Esophagus muscularis mucosa (tissue), 4 donors: ENCODE results near the gene YWHAE. TPM values are rescaled to one million over a fixed set of nuclear protein-coding genes. Genes with fewer than 3 reads are reported as not detected.

Experiments
- DNase-seq: peaks from one replicate; pipeline ENCODE4 v3.0.0-alpha.2; 2017; ENCODE audit errors: extremely low spot score
- H3K27ac ChIP-seq, 4 donors: fragments of 200-600 bp; sonication (generic); replicated peaks in 1 of 4; 1 replicate in 3 of 4; 2 replicates in 1 of 4; pipeline ENCODE4 v1.5.1; 2016 to 2019; ENCODE audit warnings: mild to moderate bottlenecking in 1 of 4
- H3K27me3 ChIP-seq, 4 donors: fragments of 200-600 bp; sonication (generic); one replicate each; pipeline versions ENCODE4 v1.5.1 to v1.6.0; 2016 to 2019
- H3K36me3 ChIP-seq, 4 donors: fragments of 200-600 bp; sonication (generic); one replicate each; pipeline ENCODE4 v1.5.1; 2016 to 2019
- H3K4me1 ChIP-seq, 4 donors: fragments of 200-600 bp; sonication (generic); one replicate each; pipeline ENCODE4 v1.5.1; 2016 to 2019
- H3K4me3 ChIP-seq, 4 donors: fragments of 200-600 bp; sonication (generic); 1 replicate in 2 of 4; 2 replicates in 2 of 4; pipeline ENCODE4 v1.5.1; 2016 to 2019; ENCODE audit warnings: mild to moderate bottlenecking in 4 of 4, moderate library complexity in 1 of 4
- H3K9me3 ChIP-seq, 4 donors: fragments of 200-600 bp; sonication (generic); 1 replicate in 3 of 4; 2 replicates in 1 of 4; pipeline ENCODE4 v1.5.1; 2016 to 2019
- CTCF ChIP-seq, 3 experiments: fragments of 200-600 bp in 2 of 3; fragments of 450-650 bp in 1 of 3; sonication (generic) in 2 of 3; IDR thresholded peaks; one replicate each; pipeline ENCODE4 v1.5.1; 2017 to 2019; ENCODE audit warnings: antibody characterized with exemption in 3 of 3, mild to moderate bottlenecking in 2 of 3, moderate library complexity in 1 of 3
- EP300 ChIP-seq: sonication (generic); formaldehyde crosslinking; IDR thresholded peaks from one replicate; pipeline ENCODE4 v1.6.1; 2017; ENCODE audit warnings: antibody characterized with exemption
- POLR2A ChIP-seq: fragments of 450-650 bp; IDR thresholded peaks from one replicate; pipeline ENCODE4 v1.6.1; 2017; ENCODE audit warnings: antibody characterized with exemption, moderate library complexity, mild to moderate bottlenecking, low read depth
- POLR2AphosphoS5 ChIP-seq, 2 donors: sonication (generic); formaldehyde crosslinking; IDR thresholded peaks; one replicate each; pipeline ENCODE4 v1.6.1; 2017; ENCODE audit warnings: antibody characterized with exemption in 2 of 2
- WGBS: methylation state at CpG from one replicate; pipeline ENCODE4 v1.1.5; 2018; 5-methylcytosine and 5-hydroxymethylcytosine counted together
- intact Hi-C: fragments of 100-400 bp; cut with DNase I; formaldehyde crosslinking; loops from one replicate; pipeline ENCODE4 v1.15.1; 2023
- total RNA-seq, 4 donors: library from RNA; depleted of rRNA; stranded (reverse); fragments of >200 nt; gene quantifications; one replicate each; pipeline versions ENCODE4 v1.1.0 to v1.2.1, GENCODE V29; 2016

YWHAE gene
- total RNA-seq, 4 donors from 2014 or later: 329 to 408 (median 364) TPM

GRCh38 chr17:1442187-1442586 is 42.2 kb upstream of the YWHAE start:
- intact Hi-C loops: no loop called here
- Histone ChIP-seq H3K27me3 (no peaks in the 10 kb centered on the region), H3K27ac (no peak overlapping the region), H3K9me3 (no peaks in the 10 kb centered on the region), H3K4me1 (peaks cover 31 to 50% (median 41%) of the 10 kb centered on the region in 4 donors), H3K4me3 (no peak overlapping the region), H3K36me3 (peaks cover 0 to 15% (median 8%) of the 10 kb centered on the region in 4 donors)
- DNase-seq: no peak
- TF ChIP-seq POLR2AphosphoS5 (IDR thresholded peaks at IDR 0.05) (no peak), POLR2A (no peak), EP300 (no peak)
- 96% methylated on average over 4 of the region's 4 CpGs for WGBS

- no peak for DNase-seq
- Histone ChIP-seq H3K27ac (no peak overlapping the region), H3K4me1 (peaks cover 18 to 50% (median 33%) of the 10 kb centered on the region in 4 donors), H3K4me3 (no peak overlapping the region), H3K9me3 (no peaks in the 10 kb centered on the region), H3K36me3 (peaks cover 9 to 27% (median 18%) of the 10 kb centered on the region in 4 donors), H3K27me3 (no peaks in the 10 kb centered on the region)
- intact Hi-C loops: no loop called here
- WGBS: 97% methylated on average over 7 of the region's 8 CpGs
- TF ChIP-seq POLR2A (no peak), EP300 (no peak), CTCF (IDR thresholded peaks at IDR 0.05) (no peak), POLR2AphosphoS5 (IDR thresholded peaks at IDR 0.05) (no peak)
These were observed 40.9 kb upstream of the YWHAE start for GRCh38 chr17:1440921-1441320.

GRCh38 chr17:1438593-1439083 is 38.6 kb upstream of the YWHAE start:
- H3K36me3 ChIP-seq: peaks cover 20 to 48% (median 34%) of the 10 kb centered on the region in 4 donors
- H3K4me3 ChIP-seq: no peak overlapping the region
- no peaks in the 10 kb centered on the region for H3K9me3 ChIP-seq
- DNase-seq: no peak
- intact Hi-C loops: no loop called here
- peak overlapping the region in 3 of 4 donors; percentile 37 to 65 (median 58) for H3K27ac ChIP-seq
- 66% methylated on average over 11 of the region's 11 CpGs for WGBS
- TF ChIP-seq CTCF (IDR thresholded peaks at IDR 0.05) (no peak), POLR2A (no peak), EP300 (no peak), POLR2AphosphoS5 (IDR thresholded peaks at IDR 0.05) (no peak)
- H3K4me1 ChIP-seq: peaks cover 19 to 49% (median 35%) of the 10 kb centered on the region in 4 donors
- H3K27me3 ChIP-seq: no peaks in the 10 kb centered on the region

GRCh38 chr17:1435326-1435725 is 35.3 kb upstream of the YWHAE start:
- Histone ChIP-seq H3K36me3 (peaks cover 20 to 49% (median 37%) of the 10 kb centered on the region in 4 donors), H3K4me3 (no peak overlapping the region), H3K9me3 (no peaks in the 10 kb centered on the region), H3K27me3 (no peaks in the 10 kb centered on the region), H3K27ac (no peak overlapping the region), H3K4me1 (peaks cover 26 to 64% (median 53%) of the 10 kb centered on the region in 4 donors)
- WGBS: 87% methylated on average over 3 of the region's 3 CpGs
- intact Hi-C loops: no loop called here
- no peak for TF ChIP-seq POLR2A
- TF ChIP-seq POLR2AphosphoS5 (IDR thresholded peaks at IDR 0.05): no peak
- no peak for TF ChIP-seq EP300
- TF ChIP-seq CTCF (IDR thresholded peaks at IDR 0.05): no peak
- DNase-seq: no peak

GRCh38 chr17:1434150-1434549 is 34.1 kb upstream of the YWHAE start:
- Histone ChIP-seq H3K9me3 (no peaks in the 10 kb centered on the region), H3K4me3 (no peak overlapping the region), H3K4me1 (peaks cover 23 to 61% (median 52%) of the 10 kb centered on the region in 4 donors), H3K27me3 (no peaks in the 10 kb centered on the region), H3K36me3 (peaks cover 20 to 52% (median 42%) of the 10 kb centered on the region in 4 donors), H3K27ac (no peak overlapping the region)
- no peak for DNase-seq
- WGBS: 95% methylated on average over 3 of the region's 3 CpGs
- TF ChIP-seq EP300 (no peak), CTCF (IDR thresholded peaks at IDR 0.05) (no peak), POLR2AphosphoS5 (IDR thresholded peaks at IDR 0.05) (no peak), POLR2A (no peak)
- intact Hi-C loops: no loop called here
